Lower lobe of right lung (tissue), 2 donors: ENCODE measurements around the gene PRKACB. TPM values are rescaled to one million over a fixed set of nuclear protein-coding genes. Genes with fewer than 3 reads are reported as not detected.

Experiments
- ATAC-seq, 2 donors: fragments of 200-7000 bp; cut with Tn5 transposase; one replicate each; pipeline ENCODE4 v1.9.1; 2020 to 2022; ENCODE audit warnings: mild to moderate bottlenecking in 2 of 2, moderate library complexity in 2 of 2
- DNase-seq: peaks from one replicate; pipeline ENCODE4 v3.0.0-alpha.2; 2020
- H3K27ac ChIP-seq: fragments of 200-600 bp; one replicate; pipeline ENCODE4 v1.8.0; 2022
- H3K27me3 ChIP-seq: fragments of 200-600 bp; one replicate; pipeline ENCODE4 v1.8.0; 2022; ENCODE audit warnings: low read depth
- H3K36me3 ChIP-seq: fragments of 200-600 bp; one replicate; pipeline ENCODE4 v1.8.0; 2022; ENCODE audit warnings: mild to moderate bottlenecking
- H3K4me1 ChIP-seq: fragments of 200-600 bp; one replicate; pipeline ENCODE4 v1.8.0; 2022
- H3K4me3 ChIP-seq: fragments of 200-600 bp; one replicate; pipeline ENCODE4 v1.8.0; 2022; ENCODE audit warnings: mild to moderate bottlenecking
- H3K9me3 ChIP-seq: fragments of 200-600 bp; one replicate; pipeline ENCODE4 v1.8.0; 2022
- CTCF ChIP-seq: fragments of 200-600 bp; IDR thresholded peaks from one replicate; pipeline ENCODE4 v1.8.0; 2022; ENCODE audit warnings: antibody characterized with exemption, mild to moderate bottlenecking
- intact Hi-C: fragments of 100-400 bp; cut with DNase I; formaldehyde crosslinking; loops from one replicate; pipeline ENCODE4 v1.11.0; 2022
- total RNA-seq: library from RNA; stranded (reverse); fragmentation: NEBNext Ultra II Directional; extraction: Animal tissue kit (Norgen Biotek cat#: 25700); gene quantifications from one replicate; pipeline ENCODE4 v1.2.1, GENCODE V29; 2021
- donor health status: DM: no; HTN: yes; CAD: no; lungs with severe emphysema.

PRKACB gene
- total RNA-seq, 1 donor from 2014 or later, result 39.7 TPM

- peak overlapping the region; percentile 37 for H3K4me3 ChIP-seq
- H3K9me3 ChIP-seq, result no peaks in the 10 kb centered on the region
- H3K36me3 ChIP-seq, result no peaks in the 10 kb centered on the region
- no peaks in the 10 kb centered on the region for H3K4me1 ChIP-seq
- ATAC-seq, result peak in 1 of 2 donors; percentile 19
- TF ChIP-seq CTCF, result no peak
- intact Hi-C loops, result loop anchor here (10.0 kb wide), 1 partner anchor 290 kb away; no protein-coding TSS in a partner anchor
- peak overlapping the region; percentile 77 for H3K27ac ChIP-seq
- no peak for DNase-seq
- H3K27me3 ChIP-seq, result no peaks in the 10 kb centered on the region
These were observed 997 bp downstream of the PRKACB start for GRCh38 chr1:84145068-84145467.

DNA sequence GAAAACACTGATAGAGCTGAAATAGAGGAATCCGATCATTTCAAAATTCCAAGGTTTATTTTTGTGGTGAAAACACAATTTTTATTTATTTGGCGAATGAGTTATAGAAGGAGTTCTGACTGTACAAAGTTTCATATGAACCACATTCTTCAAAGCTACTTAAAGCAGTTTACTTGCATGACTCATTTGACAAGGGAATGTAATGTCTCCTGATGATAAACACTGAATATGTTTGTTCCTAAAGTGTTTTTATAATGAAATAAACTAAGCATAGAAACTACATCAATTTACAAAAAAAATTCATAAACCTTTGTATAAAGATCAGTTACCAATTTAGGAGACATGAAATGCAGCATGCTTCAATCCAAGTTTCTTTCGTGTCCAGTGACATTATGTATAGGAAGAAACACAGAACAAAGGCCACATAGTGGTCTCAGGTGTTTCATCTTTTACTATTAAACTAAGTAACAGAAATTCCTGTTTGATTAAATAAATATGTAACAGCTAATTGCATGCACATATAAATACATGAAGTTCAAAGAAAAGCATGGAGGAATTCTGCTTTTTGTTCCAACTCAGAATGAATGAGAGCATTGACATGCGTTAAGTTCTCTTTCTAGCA lies 2.5 kb downstream of the PRKACB start:
- no peak overlapping the region for H3K27ac ChIP-seq
- intact Hi-C loops, result loop anchor here (10.0 kb wide), 1 partner anchor 288 kb away; no protein-coding TSS in a partner anchor
- no peaks in the 10 kb centered on the region for H3K36me3 ChIP-seq
- no peak for TF ChIP-seq CTCF
- H3K4me3 ChIP-seq, result peak overlapping the region; percentile 37
- H3K27me3 ChIP-seq, result no peaks in the 10 kb centered on the region
- ATAC-seq (peak in 1 of 2 donors; percentile 54), DNase-seq (no peak)
- no peaks in the 10 kb centered on the region for H3K9me3 ChIP-seq
- no peaks in the 10 kb centered on the region for H3K4me1 ChIP-seq

GRCh38 chr1:84148758-84149157 lies 4.7 kb downstream of the PRKACB start:
- no peaks in the 10 kb centered on the region for H3K9me3 ChIP-seq
- TF ChIP-seq CTCF, result no peak
- no peaks in the 10 kb centered on the region for H3K36me3 ChIP-seq
- intact Hi-C loops, result loop anchor here (10.0 kb wide), 1 partner anchor 286 kb away; no protein-coding TSS in a partner anchor
- DNase-seq (no peak), ATAC-seq (no peak)
- no peak overlapping the region for H3K4me3 ChIP-seq
- no peaks in the 10 kb centered on the region for H3K27me3 ChIP-seq
- no peak overlapping the region for H3K27ac ChIP-seq
- H3K4me1 ChIP-seq, result no peaks in the 10 kb centered on the region

DNA sequence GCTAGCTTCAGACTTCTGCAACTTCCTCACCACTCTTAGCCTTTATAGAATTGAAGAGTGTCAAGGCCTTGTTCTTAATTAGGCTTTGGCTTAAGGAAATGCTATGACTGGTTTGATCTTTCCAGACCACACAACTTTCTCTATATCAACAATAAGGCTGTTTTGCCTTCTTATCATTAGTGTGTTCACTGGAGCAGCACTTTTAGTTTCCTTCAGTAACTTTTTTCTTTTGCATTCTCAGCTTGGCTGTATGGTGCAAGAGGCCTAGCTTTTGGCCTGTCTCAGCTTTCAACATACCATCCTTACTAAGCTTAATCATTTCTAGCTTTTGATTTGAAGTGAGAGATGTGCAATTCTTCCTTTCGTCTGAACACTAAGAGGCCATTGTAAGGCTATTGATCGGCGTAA lies 8.6 kb downstream of the PRKACB start:
- H3K27me3 ChIP-seq, result no peaks in the 10 kb centered on the region
- H3K9me3 ChIP-seq, result no peaks in the 10 kb centered on the region
- DNase-seq (no peak), ATAC-seq (no peak)
- H3K4me3 ChIP-seq, result no peak overlapping the region
- H3K4me1 ChIP-seq, result peaks cover 12% of the 10 kb centered on the region
- no peak overlapping the region for H3K27ac ChIP-seq
- intact Hi-C loops, result no loop called here
- no peak for TF ChIP-seq CTCF
- no peaks in the 10 kb centered on the region for H3K36me3 ChIP-seq

GRCh38 chr1:84155517-84155916 lies 11.4 kb downstream of the PRKACB start:
- no peak overlapping the region for H3K27ac ChIP-seq
- no peak for ATAC-seq
- DNase-seq, result no peak
- H3K4me1 ChIP-seq, result peaks cover 12% of the 10 kb centered on the region
- TF ChIP-seq CTCF, result no peak
- no peaks in the 10 kb centered on the region for H3K27me3 ChIP-seq
- no peaks in the 10 kb centered on the region for H3K9me3 ChIP-seq
- no peaks in the 10 kb centered on the region for H3K36me3 ChIP-seq
- intact Hi-C loops, result no loop called here
- H3K4me3 ChIP-seq, result no peak overlapping the region
